Measurements from ENCODE around the gene EGFL7. TPM values are rescaled to one million over a fixed set of nuclear protein-coding genes. Genes with fewer than 3 reads are reported as not detected.

Gene EGFL7
- total RNA-seq, 1 experiment from 2014 or later: 79.5 TPM

DNA sequence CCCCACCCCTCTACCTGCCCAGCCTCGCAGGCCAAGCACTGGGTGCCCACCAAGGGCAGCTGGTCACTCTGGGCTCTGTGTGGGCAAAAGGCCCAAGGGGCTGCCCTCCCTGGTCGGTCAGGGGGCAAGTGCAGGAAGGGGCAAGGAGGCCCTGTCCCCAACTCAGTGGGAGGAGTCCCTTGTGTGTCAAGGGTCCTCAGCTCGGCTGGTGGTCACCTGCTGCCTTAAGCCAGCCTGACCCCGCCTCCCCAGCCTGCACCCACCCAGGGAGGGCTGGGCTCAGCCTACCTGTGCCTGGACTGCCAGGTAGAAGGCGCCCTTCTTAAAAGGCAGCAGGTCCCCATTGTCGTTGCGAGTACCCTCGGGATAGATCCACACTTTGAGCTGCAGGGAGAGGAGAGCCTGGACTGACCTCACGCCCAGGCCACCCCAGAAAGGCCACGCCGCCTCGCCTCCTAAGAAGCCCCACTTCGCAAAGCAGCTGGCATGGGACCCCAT is 13.6 kb downstream of the EGFL7 start:
- intact Hi-C loops (cut with micrococcal nuclease; ENCODE audit: unreplicated experiment): no loop called here
- Histone ChIP-seq H3K36me3 (ENCODE audit: insufficient read depth, low read length, poor library complexity, severe bottlenecking) (peaks cover 9% of the 10 kb centered on the region), H3K9me3 (ENCODE audit: low read depth, low read length, poor library complexity, severe bottlenecking) (no peaks in the 10 kb centered on the region), H3K4me1 (ENCODE audit: insufficient read depth, low read length, poor library complexity, severe bottlenecking) (peaks cover 16% of the 10 kb centered on the region), H3K27me3 (replicated peaks; ENCODE audit: insufficient read depth, low read depth, low read length, poor library complexity) (no peaks in the 10 kb centered on the region), H3K27ac (ENCODE audit: low read depth, low read length, poor library complexity, severe bottlenecking) (no peak overlapping the region), H3K4me3 (ENCODE audit: low read depth, low read length, poor library complexity, severe bottlenecking) (no peak overlapping the region)
- CTCF ChIA-PET: no interaction called here
- TF ChIP-seq, protein P1, sequence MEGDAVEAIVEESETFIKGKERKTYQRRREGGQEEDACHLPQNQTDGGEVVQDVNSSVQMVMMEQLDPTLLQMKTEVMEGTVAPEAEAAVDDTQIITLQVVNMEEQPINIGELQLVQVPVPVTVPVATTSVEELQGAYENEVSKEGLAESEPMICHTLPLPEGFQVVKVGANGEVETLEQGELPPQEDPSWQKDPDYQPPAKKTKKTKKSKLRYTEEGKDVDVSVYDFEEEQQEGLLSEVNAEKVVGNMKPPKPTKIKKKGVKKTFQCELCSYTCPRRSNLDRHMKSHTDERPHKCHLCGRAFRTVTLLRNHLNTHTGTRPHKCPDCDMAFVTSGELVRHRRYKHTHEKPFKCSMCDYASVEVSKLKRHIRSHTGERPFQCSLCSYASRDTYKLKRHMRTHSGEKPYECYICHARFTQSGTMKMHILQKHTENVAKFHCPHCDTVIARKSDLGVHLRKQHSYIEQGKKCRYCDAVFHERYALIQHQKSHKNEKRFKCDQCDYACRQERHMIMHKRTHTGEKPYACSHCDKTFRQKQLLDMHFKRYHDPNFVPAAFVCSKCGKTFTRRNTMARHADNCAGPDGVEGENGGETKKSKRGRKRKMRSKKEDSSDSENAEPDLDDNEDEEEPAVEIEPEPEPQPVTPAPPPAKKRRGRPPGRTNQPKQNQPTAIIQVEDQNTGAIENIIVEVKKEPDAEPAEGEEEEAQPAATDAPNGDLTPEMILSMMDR (conservative IDR thresholded peaks at IDR 0.05; ENCODE audit: low read depth, low read length): no peak
- TF ChIP-seq EZH2 (IDR thresholded peaks at IDR 0.05; ENCODE audit: borderline replicate concordance, low read depth, low read length, poor library complexity, severe bottlenecking): no peak
- POLR2A ChIA-PET (ENCODE audit: low non-redundant PET): no interaction called here
- no peak for DNase-seq (ENCODE audit: low spot score)
- BruUV-seq (replicated peaks): no TSS peak

DNA sequence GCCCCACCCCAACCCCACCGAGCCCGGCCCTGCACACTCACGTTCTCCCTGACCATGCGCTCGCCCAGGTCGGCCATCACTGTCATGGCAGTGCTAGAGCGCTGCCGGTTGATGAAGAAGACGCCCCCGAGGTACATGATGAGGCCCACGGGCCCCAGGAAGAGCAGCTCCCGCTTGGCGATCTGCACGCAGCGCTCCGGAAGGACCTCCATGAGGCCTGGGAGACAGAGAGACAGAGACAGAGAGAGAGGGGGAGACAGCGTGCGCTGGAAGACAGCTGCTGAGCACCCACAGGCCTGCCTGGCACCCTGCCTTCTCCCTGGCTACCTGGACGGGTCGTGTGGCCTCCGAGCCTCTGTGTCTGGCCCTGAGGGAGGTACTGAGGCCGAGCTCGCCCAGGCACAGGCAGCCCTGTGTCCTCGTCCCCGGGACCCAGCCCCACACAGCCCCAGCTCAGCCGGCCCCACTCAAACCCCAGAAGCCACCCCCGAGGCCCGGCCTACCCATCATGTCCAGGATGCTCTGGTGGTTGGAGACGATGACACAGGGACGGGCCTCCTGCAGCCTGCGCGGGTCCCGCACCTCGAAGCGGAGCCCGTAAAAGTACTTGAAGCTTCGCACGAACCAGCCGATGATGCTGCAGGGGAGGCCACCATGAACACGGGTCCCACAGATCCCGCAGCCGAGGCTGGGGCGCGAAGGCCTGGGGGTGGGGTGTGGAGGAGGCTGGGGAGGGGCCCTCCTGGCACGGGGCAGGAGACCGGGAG is 14.4 kb downstream of the EGFL7 start:
- H3K27me3 ChIP-seq (replicated peaks; ENCODE audit: insufficient read depth, low read depth, low read length, poor library complexity): no peaks in the 10 kb centered on the region
- DNase-seq (ENCODE audit: low spot score): no peak
- BruUV-seq (replicated peaks): no TSS peak
- peaks cover 16% of the 10 kb centered on the region for H3K4me1 ChIP-seq (ENCODE audit: insufficient read depth, low read length, poor library complexity, severe bottlenecking)
- CTCF ChIA-PET: no interaction called here
- intact Hi-C loops (cut with micrococcal nuclease; ENCODE audit: unreplicated experiment): no loop called here
- POLR2A ChIA-PET (ENCODE audit: low non-redundant PET): interaction anchor here (0.6 kb wide), 1 partner anchor 257 kb away, joined by 6 read pairs; no protein-coding TSS in a partner anchor
- no peaks in the 10 kb centered on the region for H3K9me3 ChIP-seq (ENCODE audit: low read depth, low read length, poor library complexity, severe bottlenecking)
- H3K27ac ChIP-seq (ENCODE audit: low read depth, low read length, poor library complexity, severe bottlenecking): no peak overlapping the region
- no peak overlapping the region for H3K4me3 ChIP-seq (ENCODE audit: low read depth, low read length, poor library complexity, severe bottlenecking)
- TF ChIP-seq, protein P1 (conservative IDR thresholded peaks at IDR 0.05; ENCODE audit: low read depth, low read length): no peak
- TF ChIP-seq EZH2 (IDR thresholded peaks at IDR 0.05; ENCODE audit: borderline replicate concordance, low read depth, low read length, poor library complexity, severe bottlenecking): no peak
- H3K36me3 ChIP-seq (ENCODE audit: insufficient read depth, low read length, poor library complexity, severe bottlenecking): peaks cover 9% of the 10 kb centered on the region

DNA sequence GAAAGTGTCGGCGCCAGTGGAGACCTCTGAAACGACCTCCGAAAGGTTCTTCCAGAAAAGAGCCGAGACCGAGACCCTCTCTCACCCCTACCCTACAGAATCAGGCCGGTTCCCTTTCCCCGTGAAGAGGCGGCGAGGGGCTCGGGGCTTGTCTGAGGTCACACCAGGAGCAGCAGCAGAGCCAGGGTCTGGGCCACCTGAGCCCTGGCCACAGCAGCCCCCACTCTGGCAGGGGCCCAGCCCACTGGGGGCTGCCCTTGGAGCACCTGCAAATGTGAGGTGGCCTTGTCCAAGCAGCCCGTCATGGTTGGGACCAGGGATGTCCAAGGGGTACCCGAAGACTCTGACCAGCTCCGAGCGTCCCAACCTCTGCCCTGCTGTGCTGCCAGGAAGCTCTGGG is 15.3 kb downstream of the EGFL7 start:
- intact Hi-C loops (cut with micrococcal nuclease; ENCODE audit: unreplicated experiment): no loop called here
- no peak overlapping the region for H3K27ac ChIP-seq (ENCODE audit: low read depth, low read length, poor library complexity, severe bottlenecking)
- CTCF ChIA-PET: no interaction called here
- POLR2A ChIA-PET (ENCODE audit: low non-redundant PET): no interaction called here
- TF ChIP-seq, protein P1 (conservative IDR thresholded peaks at IDR 0.05; ENCODE audit: low read depth, low read length): no peak
- no peak for TF ChIP-seq EZH2 (IDR thresholded peaks at IDR 0.05; ENCODE audit: borderline replicate concordance, low read depth, low read length, poor library complexity, severe bottlenecking)
- H3K4me3 ChIP-seq (ENCODE audit: low read depth, low read length, poor library complexity, severe bottlenecking): no peak overlapping the region
- peaks cover 6% of the 10 kb centered on the region for H3K36me3 ChIP-seq (ENCODE audit: insufficient read depth, low read length, poor library complexity, severe bottlenecking)
- H3K9me3 ChIP-seq (ENCODE audit: low read depth, low read length, poor library complexity, severe bottlenecking): no peaks in the 10 kb centered on the region
- DNase-seq (ENCODE audit: low spot score): no peak
- peaks cover 16% of the 10 kb centered on the region for H3K4me1 ChIP-seq (ENCODE audit: insufficient read depth, low read length, poor library complexity, severe bottlenecking)
- H3K27me3 ChIP-seq (replicated peaks; ENCODE audit: insufficient read depth, low read depth, low read length, poor library complexity): no peaks in the 10 kb centered on the region
- no TSS peak for BruUV-seq (replicated peaks)
